DMS79 treated with DMSO at 0.1 percent for 48 hours (cell line): ENCODE measurements around the gene SDK1.

Source experiments
- DNase-seq: peaks from one replicate; lab custom pipeline; 2025; lab: John Stamatoyannopoulos, UW

The SDK1 gene

DNA sequence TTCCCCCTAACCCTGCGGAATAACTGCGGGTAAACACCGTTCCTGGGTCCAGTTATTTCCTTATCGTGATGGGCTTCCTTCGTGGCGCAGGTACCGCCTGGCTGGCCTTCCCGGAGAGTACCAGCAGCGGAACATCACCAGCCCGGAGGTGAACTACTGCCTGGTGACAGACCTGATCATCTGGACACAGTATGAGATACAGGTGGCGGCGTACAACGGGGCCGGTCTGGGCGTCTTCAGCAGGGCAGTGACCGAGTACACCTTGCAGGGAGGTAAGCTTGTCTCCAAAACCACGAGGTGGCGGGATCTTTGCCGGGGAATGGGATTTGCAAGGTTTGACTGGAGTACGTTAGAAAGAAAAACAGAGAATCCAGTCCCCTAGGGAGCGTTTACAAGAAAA, 716.0 kb downstream of the SDK1 start:
- no peak for DNase-seq

DNA sequence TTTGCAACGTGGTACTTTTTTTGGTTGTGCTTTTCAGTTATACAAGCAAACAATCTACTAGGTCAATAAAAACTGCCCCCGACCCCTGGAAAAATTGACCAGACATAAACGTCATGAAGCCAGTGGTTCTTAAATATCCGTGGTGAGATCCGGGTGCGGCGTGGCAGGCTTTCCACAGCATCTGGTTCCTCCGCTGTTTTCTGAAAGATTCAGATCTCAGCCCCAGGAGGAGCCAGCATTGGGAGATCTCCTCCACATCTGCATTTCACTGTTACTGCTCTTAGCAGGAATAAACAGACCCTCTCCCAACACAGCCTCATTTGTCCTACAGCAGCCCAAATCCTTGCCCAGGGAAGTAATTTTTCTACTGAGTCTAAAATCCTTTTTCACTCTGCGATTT, 716.7 kb downstream of the SDK1 start:
- no peak for DNase-seq

DNA sequence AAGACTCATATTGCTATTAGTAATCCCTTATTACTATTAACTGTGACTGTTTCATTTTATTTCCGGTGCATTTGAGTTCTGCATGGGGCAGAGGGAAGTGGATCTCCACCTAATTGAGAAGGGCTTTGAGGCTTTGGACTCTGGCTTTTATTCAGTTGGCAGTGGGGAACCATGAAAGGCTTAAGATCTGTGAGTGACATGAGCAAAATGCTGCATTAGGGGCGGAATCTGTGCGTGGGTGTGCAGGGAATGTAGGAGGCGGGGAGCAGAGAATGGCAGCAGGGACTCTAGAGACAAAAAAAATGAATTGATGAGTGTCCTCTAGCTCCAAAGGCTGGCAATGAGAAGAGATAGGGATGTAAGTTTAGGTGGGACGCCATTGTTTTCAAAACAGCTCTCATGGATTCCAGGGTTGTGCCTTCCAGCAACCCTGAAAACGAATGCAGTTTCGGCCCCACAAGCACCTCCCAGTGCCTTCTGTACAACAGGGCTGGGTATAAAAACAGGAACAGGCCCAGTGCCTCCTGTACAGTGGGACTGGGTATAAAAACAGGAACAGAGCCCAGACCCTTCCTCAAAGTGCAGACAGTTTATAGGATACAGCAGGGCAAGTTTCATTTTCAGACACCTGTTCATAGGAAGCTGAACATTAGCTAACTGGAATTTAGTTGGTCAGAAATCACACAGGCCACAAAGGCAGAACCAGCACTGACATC, 717.7 kb downstream of the SDK1 start:
- no peak for DNase-seq

DNA sequence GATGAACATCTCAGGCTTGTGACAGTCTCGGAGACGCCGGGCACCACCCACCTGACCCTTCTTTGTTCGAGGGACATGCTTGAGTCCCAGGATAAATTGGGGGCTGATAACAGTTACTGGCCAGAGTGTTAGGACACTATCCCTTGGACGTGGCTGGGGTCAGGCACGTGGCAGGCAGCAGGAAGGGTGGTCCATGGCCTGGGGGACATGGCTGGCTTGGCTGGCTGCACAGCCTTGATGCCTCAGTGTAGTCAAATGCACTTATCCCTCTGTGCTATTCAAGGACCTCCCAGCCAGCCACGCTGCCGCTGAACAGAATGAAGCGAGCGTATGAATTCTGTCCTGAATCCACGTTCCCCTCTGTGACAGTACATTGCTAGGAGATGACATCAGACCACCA, 719.0 kb downstream of the SDK1 start:
- no peak for DNase-seq

DNA sequence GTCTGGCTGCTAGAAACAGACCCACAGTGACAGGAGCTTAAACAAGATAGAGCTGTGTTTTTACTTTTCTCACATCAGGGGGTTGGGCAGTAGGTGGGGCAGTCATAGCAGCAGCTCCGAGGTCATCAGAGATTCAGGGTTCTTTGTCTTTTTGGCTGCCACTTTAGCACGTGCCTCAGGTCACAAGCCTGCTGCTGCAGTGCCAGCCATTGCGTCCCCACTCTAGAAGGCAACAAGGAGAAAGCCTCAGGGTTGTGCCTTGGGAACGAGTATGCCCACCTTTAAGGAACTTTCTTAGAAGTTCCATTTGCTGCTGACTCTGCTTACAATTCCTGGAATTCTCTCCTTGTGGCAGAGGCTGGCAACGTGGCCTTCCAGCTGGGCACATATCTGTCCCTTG, 720.4 kb downstream of the SDK1 start:
- DNase-seq: no peak

DNA sequence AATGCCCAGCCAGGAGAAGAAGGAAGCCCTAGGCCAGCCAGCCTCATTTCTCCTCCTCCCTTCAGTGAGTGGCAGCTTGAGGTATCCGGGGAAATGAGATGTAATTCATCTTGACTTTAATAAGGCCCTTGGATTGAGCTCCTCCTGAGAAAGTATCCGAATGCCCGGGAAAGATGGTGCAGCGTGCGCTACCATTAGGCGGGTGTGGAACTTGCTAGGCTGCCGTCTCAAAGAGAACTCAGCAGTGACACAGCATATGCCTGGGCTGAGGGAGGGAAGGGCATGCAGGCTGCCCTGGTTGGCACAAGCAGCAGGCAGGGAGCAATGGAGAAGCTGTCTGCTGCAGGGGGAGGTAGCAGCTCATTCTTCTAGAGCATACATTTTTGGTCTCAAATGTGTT, 721.2 kb downstream of the SDK1 start:
- no peak for DNase-seq

DNA sequence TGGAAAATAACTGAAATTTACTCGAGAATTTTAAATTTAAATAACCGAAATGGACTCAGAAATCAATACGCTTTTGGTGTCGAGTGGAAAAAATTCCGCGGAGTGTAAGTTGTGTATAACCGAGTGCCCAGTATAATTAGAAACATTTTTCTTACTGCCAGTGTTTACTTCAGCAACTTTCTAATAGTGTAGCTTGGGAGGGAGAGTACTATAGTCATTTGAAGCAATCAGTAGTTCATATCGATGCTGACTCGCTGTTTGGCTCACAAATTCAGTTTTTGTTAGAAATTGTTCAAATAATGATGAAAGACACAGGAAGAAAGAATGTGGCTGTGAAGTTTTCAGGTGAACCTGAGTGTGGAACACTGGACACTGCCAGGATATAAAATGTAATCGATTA, 722.5 kb downstream of the SDK1 start:
- DNase-seq: no peak

DNA sequence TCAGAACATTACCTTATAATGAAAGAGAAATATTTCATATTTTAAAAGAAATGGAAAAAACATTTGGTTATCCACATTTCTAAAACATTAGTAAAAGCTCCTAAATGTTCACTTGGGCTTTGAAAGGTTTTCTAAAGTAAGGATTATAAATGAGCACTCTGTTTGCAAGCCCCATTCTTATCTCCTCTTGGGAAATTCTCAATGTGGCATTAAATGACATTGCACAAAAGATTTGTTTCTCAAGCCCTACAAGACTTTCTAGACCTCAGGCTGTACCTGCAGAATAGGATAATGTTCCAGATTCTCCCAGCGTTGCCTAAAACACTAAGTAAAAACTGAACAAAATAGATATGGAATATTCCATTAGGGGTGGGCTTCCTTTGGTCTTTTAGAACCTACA, 723.1 kb downstream of the SDK1 start:
- DNase-seq: no peak

DNA sequence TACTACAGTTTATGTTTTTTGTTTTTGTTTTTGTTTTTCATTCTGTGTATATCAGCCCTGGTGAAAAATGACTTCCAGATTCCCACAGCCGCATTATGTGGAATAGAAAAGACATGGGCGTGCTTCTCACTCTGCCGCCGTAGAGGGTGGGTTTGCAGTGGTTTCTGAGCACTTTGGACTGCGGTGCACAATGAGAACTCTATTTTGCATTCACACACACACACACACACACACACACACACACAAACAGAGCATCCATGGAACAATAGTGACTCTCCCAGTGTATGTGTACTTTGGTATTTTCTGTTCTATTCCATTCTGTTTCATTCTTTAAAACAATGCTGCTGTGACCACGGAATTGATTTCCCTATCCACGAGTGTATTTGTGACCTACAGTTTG, 723.8 kb downstream of the SDK1 start:
- DNase-seq: no peak

DNA sequence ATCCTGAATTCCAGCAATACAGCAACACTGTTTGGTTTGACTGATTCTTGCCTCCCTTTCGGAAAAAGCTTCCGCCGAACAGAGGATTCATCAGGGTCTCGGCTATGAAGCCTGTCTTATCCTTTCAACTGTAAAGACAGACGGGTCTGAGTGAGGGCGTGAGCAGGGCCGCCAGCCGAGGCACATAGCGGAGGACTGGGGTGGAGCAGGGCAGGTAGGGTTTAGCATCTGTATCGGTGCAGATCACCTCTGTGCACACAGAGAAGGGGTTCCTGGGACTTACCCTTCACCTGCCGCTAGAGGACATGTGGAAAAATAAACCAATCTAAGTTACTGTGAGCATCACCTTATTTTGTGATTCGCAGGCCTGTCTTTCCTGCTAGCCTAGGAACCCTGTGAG, 724.2 kb downstream of the SDK1 start:
- DNase-seq: no peak

DNA sequence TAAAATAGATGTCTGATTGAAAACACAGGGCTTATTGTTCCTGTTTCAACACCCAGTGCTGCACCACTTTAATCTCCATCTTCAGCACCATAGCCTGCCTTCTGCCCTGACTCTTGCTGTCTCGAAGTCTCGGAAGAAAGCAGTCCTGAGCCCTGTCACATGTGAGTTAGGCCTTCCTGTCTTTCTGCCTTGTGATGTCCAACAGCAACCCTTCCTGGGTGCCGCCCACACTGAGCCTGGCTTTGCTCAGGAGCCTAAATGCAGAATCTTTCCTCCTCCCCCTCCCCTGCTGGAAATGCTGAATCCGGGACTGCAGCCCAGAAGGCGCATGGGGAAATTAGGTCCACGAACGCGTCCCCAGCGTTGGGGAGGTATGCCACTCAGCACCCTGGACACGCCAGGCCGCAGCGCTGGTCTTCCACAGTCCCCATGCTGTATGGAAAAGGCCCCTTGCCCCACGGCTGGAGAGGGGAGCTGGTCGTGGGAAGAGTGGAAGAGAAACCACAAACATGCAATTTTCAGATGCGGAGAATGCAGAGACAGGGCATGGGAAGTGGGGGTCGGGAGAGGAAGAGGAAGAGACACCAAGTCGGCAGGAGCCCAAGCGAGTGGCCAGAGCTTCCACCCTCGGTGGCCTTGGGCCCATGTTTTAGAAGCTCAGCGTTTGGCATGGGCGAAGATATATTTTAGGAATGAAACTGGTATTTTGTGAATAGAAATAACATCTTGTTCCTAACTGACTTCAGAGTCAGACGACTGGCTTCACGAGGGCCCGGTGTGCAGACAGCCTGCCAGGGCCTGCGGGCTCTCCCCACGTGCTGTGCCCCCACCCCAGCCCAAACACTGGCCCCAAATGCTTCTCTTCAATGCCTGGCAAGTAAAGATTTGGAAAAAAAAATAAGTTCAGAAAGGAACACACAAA, 724.9 kb downstream of the SDK1 start:
- DNase-seq: no peak

DNA sequence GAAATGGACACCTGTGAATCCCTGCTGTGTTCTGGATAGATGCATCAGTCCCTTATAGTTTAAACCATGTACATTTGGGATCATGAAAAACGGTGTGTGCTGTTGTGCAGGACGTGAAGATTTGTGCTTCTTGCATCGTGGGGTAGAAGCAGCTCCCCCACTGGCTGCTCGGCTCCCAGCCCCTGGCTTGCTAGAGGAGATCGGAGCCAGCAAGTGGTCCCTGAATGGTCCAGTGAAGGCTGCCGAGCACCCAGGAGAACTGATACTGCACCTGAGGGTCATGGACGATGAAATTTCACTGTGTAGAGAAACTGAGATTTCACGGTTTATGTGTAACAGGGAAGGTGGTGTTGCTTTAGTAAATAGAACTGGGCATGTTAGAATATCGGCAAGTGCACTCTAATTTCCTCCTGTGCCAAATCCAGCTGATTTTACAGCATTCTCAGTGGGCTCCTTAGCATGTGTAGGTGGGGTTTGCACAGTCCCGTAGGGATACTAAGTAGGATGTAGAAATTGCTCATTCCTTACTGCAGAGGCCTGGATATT, 726.0 kb downstream of the SDK1 start:
- DNase-seq: no peak

DNA sequence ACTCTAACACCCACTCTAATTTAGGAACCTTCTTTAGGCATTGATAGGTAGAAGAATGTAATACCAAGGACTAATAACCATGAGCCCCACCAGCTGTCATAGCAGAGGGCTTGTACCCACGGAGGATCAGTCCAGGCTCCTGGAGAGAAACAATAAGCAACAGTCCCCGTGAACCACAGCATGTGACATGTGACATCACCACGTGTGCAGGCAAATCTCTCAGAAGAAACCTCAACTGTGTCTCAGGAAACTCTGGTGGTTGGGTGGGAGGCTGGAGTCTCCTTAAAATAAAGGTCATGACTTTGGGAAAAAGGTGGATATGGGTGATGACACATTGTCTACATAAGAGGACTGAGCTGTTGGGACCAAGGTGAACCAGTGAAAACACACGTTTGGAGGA, 727.2 kb downstream of the SDK1 start:
- DNase-seq: no peak

DNA sequence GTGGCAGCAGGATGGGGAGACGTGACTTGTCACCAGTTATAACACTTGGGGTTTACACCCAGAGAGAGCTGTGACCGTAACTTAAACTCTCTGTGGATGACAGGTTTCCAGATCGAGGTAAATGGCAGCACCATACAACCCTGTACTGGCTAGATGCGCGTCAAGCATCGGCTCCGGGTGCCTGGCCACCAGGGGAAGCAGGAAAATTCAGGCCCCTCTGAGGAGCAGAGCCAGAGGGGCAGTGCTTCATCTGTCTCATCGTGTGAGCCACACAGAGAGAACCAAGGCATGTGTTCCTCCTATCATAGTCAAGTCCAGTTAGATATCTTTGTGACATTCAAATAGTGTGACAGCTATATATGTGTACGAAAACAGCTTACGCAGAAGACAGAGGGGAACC, 728.9 kb downstream of the SDK1 start:
- DNase-seq: no peak

DNA sequence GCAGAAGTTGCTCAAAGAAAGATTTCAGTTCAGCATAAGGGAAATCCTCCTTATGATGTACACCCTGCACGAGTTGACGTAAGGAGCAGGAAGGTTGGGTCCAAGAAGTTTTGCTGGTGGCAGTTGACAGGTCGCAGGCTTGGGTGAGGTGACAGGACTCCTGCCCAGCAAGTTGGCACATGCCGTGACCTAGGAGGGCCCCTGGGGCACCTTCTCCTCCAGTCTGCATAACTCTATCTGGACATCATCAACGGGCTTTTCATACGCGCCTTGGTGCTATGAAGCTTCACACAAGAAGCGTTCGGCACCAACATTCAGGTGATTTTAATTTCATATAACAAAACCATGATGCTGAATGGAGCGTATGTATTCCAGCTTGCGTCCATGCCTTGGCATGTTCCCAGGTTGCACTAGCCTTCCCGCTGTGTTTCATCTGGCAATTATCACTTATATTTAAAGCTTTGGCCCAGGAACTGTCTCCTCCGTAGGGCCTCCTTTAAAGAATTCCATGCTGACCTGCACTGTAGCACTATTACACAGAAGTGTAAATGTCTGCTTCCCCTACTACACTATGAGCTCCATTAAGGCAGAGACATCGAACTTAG, 729.4 kb downstream of the SDK1 start:
- DNase-seq: no peak

DNA sequence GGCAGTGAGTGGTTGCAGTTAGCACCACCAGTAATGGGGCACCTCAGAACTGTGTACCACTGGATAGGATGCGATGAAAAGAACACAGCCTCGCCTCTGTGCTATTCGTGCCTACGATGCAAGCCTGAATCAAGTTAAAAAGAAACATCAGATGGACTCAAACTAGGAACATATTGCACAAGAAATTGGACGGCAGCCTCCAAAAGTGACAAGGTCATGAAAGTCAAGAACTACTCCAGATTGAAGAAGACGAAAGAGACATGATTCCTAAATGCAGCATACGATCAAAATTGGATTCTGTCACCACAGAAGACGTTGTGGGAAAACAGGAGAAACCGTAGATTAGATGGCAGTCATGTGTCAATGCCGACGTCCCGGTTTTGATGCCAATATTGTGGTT, 732.9 kb downstream of the SDK1 start:
- no peak for DNase-seq

DNA sequence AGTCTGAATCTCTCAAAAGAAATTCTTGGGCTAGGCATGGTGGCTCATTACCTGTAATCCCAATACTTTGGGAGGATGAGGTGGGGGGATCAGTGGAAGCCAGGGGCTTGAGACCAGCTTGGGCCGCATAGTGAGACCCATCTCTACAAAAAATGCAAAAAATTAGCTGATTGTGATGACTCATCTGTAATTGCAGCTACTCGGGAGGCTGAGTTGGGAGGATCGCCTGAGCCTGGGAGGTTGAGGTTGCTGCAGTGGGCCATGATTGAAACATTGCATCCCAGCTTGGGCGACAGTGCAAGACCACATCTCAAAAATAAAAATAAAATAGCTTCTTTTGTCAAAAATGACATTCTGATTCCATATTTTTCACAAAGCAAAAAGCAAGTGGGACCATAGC, 736.3 kb downstream of the SDK1 start:
- no peak for DNase-seq

DNA sequence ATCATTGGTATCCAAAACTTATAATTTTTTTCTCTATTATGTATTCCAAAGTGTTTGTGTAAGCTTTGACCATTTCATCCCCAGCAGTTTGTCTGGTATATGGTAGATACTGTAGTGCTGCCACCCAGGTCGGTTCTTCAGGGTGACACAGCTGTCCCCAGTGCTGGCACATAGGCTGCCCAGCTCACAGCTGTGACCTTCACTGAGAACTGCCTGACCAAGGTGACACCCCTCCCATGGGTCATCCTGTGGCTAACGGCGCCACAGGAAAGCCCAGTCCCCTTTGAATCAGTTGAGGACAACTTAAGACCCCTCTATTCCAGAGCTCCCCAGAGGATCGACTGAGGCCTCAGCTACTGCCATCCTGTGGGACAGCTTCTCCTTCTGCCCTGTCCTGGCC, 736.8 kb downstream of the SDK1 start:
- DNase-seq: no peak

DNA sequence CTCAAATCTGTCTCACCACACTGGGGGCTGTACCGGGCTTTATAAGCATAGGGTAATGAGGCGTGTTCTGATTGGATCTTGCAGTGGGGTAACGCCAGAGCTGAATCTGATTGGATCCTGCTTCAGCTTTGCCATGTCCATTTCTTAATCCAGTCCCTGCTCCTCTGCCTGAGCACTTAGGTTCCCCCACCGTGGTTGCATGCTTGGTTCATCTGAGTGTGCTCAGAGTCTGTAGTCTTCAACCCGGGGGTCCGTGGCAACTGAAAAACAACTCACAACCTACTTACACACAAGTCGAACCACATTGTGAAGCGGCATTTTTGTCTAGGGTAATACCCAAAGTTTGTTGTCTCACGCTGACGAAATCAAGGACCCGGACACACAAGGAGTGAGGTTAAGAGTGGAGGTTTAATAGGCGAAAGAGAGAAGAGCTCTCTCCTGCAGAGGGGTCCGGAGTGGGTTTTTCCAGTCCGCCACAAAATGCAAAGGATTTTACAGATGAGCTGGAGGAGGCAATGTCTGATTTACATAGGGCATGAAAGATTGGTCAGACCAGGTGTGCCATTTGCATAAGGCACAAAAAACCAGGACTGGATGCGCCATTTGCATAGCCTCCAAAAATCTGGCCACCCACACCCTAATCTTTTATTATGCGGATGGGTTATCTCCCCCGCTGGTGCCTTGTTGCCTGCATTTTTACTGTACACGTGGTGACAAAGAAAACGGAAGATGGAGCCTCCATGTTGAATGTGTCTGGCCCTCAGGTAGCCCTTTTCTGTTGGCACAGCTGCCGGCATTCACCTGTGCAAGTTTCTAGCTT, 739.3 kb downstream of the SDK1 start:
- no peak for DNase-seq

DNA sequence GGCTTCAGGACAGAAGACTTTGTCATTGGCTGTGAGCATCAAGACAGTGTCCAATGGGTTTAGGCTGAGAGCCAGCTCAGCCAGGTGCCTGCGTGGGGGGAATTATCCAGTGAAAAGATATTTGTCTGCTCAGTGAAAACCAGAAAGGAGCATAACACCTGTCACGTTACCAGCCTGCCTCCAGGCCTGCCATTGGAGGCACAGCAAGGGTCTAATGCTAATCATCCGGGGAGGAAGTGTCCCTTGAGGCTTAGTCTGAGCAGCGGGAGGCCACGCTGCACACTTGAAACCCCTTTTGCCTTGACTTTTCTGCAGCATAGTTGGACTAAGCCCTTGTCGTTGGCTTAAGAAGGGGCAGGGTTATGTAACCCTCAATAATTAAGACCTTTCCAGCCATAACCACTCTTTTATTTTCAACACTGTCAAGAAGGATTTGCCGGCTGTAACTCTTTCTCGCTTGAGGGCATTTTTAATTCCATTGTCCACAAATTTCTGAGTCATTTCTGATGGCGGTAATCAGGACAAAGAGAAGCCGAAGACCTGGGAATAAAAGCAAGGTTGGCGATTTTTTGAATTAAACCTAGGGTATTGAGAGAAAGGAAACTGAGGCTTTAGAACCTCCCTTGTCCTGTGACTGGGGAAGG, 741.5 kb downstream of the SDK1 start:
- peak; percentile 84 for DNase-seq

DNA sequence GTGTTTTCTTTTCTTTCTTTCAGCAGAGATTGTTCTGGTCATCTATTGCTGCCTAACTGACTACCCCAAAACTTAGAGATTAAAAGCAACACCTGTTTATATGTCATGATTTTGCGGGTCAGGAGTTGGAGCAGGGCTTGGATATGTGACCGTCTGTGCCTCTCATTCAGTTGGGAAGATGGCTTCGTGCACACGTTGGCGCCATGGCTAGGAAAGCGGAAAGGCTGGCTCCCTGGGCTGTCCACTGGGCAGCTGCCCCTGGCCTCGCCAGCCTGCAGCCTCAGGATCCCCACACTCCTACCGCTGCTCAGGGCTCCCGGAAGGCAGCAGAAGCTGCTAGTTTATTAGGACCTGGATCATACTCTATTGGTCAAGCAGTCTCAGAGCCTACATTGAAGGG, 742.9 kb downstream of the SDK1 start:
- no peak for DNase-seq
